ENCODE results near the gene ZNF827. TPM values are rescaled to one million over a fixed set of nuclear protein-coding genes. Genes with fewer than 3 reads are reported as not detected.

The ZNF827 gene
- total and polyA plus RNA-seq, 2 experiments from 2014 or later = 20.3 to 33.1 TPM

- TF ChIP-seq NANOG (IDR thresholded peaks at IDR 0.05; ENCODE audit: borderline replicate concordance) (no peak), STAT1 (IDR thresholded peaks at IDR 0.05; ENCODE audit: unreplicated experiment) (no peak), CREB1 (CRISPR knock-in tag; IDR thresholded peaks at IDR 0.05; ENCODE audit: low read depth) (no peak), ZNF114 (CRISPR knock-in tag; IDR thresholded peaks at IDR 0.05) (no peak), EZH2phosphoT487 (IDR thresholded peaks at IDR 0.05; ENCODE audit: unreplicated experiment) (no peak)
Observed at GRCh38 chr4:145845118-145845517, 93.5 kb downstream of the ZNF827 start (continued).

DNA sequence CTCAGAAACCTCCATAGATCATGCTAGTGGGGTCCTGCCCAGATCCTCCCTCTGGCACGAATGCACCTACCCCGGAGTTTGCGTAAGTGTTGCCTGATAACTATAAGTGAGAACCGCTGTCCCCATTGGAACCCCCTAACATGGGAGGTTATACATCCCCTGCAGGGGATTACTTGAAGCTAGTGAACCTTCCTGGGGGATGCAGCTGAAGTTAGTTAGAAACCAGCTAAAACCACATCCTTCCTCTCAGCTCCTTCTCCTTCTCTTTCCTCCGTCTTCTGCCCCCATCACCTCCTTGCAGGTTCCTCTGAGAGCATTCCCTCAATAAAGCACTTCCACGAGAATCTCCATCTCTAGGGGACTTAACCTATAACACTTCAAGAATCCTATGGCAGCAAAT is 95.0 kb downstream of the ZNF827 start:
- H3K27ac Mint-ChIP-seq = peak overlapping the region; percentile 86
- Histone ChIP-seq H3K79me2 (replicated peaks; ENCODE audit: insufficient read depth) (no peaks in the 10 kb centered on the region), H3K9me2 (ENCODE audit: insufficient read depth) (no peaks in the 10 kb centered on the region), H3K36me3 (ENCODE audit: insufficient read depth) (peaks cover 13% of the 10 kb centered on the region; the same call in 1 of the 2 replicates), H3K4me1 (ENCODE audit: insufficient read depth) (peaks cover 26% of the 10 kb centered on the region), H3F3A (replicated peaks; ENCODE audit: low read depth) (peaks cover 4% of the 10 kb centered on the region; the same call in 1 of the 2 replicates), H3K27me3 (ENCODE audit: insufficient read depth) (no peaks in the 10 kb centered on the region), H4K20me1 (replicated peaks; ENCODE audit: insufficient read depth) (no peaks in the 10 kb centered on the region), H3K4me2 (no peak overlapping the region), H3K4me3 (no peak overlapping the region), H2AFZ (no peak overlapping the region), H3K27ac (ENCODE audit: low read depth) (peak overlapping the region; percentile 57)
- peaks cover 76% of the 10 kb centered on the region for H3K36me3 Mint-ChIP-seq (ENCODE audit: low read depth)
- ATAC-seq (no peak), DNase-seq (ENCODE audit: low spot score) (no peak)
- H3K4me3 Mint-ChIP-seq = no peak overlapping the region; the same call in 2 of the 3 replicates
- peaks cover 4% of the 10 kb centered on the region for H3K27me3 Mint-ChIP-seq (ENCODE audit: insufficient read depth, low read depth, poor library complexity)
- H3K9me3 Mint-ChIP-seq = no peaks in the 10 kb centered on the region
- peaks cover 47% of the 10 kb centered on the region for H3K4me1 Mint-ChIP-seq
- no peak for TF ChIP-seq ZNF114 (CRISPR knock-in tag; IDR thresholded peaks at IDR 0.05)
- TF ChIP-seq, protein P1, sequence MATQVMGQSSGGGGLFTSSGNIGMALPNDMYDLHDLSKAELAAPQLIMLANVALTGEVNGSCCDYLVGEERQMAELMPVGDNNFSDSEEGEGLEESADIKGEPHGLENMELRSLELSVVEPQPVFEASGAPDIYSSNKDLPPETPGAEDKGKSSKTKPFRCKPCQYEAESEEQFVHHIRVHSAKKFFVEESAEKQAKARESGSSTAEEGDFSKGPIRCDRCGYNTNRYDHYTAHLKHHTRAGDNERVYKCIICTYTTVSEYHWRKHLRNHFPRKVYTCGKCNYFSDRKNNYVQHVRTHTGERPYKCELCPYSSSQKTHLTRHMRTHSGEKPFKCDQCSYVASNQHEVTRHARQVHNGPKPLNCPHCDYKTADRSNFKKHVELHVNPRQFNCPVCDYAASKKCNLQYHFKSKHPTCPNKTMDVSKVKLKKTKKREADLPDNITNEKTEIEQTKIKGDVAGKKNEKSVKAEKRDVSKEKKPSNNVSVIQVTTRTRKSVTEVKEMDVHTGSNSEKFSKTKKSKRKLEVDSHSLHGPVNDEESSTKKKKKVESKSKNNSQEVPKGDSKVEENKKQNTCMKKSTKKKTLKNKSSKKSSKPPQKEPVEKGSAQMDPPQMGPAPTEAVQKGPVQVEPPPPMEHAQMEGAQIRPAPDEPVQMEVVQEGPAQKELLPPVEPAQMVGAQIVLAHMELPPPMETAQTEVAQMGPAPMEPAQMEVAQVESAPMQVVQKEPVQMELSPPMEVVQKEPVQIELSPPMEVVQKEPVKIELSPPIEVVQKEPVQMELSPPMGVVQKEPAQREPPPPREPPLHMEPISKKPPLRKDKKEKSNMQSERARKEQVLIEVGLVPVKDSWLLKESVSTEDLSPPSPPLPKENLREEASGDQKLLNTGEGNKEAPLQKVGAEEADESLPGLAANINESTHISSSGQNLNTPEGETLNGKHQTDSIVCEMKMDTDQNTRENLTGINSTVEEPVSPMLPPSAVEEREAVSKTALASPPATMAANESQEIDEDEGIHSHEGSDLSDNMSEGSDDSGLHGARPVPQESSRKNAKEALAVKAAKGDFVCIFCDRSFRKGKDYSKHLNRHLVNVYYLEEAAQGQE (IDR thresholded peaks at IDR 0.05; ENCODE audit: unreplicated experiment) = no peak
- no peak for TF ChIP-seq ZNF331 (CRISPR knock-in tag; IDR thresholded peaks at IDR 0.05; ENCODE audit: low read depth)
- TF ChIP-seq POLR2AphosphoS5 (IDR thresholded peaks at IDR 0.05; ENCODE audit: low read depth) = no peak
- no peak for TF ChIP-seq EZH2phosphoT487 (IDR thresholded peaks at IDR 0.05; ENCODE audit: unreplicated experiment)
- TF ChIP-seq CREB1 (CRISPR knock-in tag; IDR thresholded peaks at IDR 0.05; ENCODE audit: low read depth) = no peak
- TF ChIP-seq ETS1 (IDR thresholded peaks at IDR 0.05) = no peak
- TF ChIP-seq JUNB (IDR thresholded peaks at IDR 0.05; ENCODE audit: unreplicated experiment) = no peak
- TF ChIP-seq STAT1 (IDR thresholded peaks at IDR 0.05; ENCODE audit: unreplicated experiment) = no peak
- no peak for TF ChIP-seq NANOG (IDR thresholded peaks at IDR 0.05; ENCODE audit: borderline replicate concordance)
- TF ChIP-seq EZH2 (IDR thresholded peaks at IDR 0.05; ENCODE audit: low read depth, unreplicated experiment) = no peak

Measured in GM23338 (cell line).